Ovary (tissue), 9 donors: ENCODE measurements around the gene CACNA2D3. TPM values are rescaled to one million over a fixed set of nuclear protein-coding genes. Genes with fewer than 3 reads are reported as not detected.

Experiments
- DNase-seq, 5 donors: peaks; one replicate each; pipeline ENCODE4 v3.0.0-alpha.2; 2019 to 2020
- H3K27ac ChIP-seq, 2 donors: fragments of 200-600 bp; one replicate each; pipeline versions ENCODE4 v1.5.1 to v1.8.0; 2019 to 2022
- H3K27me3 ChIP-seq: fragments of 200-600 bp; one replicate; pipeline ENCODE4 v1.8.0; 2022
- H3K36me3 ChIP-seq: fragments of 200-600 bp; sonication (generic); one replicate; pipeline ENCODE4 v1.5.1; 2019
- H3K4me1 ChIP-seq: one replicate; pipeline ENCODE4 v1.8.1; 2013; ENCODE audit warnings: mild to moderate bottlenecking, moderate library complexity; ENCODE audit not compliant: insufficient read depth
- H3K4me3 ChIP-seq: fragments of 200-600 bp; sonication (generic); one replicate; pipeline ENCODE4 v1.5.1; 2017
- H3K9me3 ChIP-seq, 2 donors: fragments of 200-600 bp in 1 of 2; sonication (generic) in 1 of 2; one replicate each; pipeline versions ENCODE4 v1.5.1 to v1.8.1; 2013 to 2019; ENCODE audit warnings: mild to moderate bottlenecking in 1 of 2, moderate library complexity in 1 of 2
- CTCF ChIP-seq, 3 donors: fragments of 450-650 bp in 2 of 3; fragments of 200-600 bp in 1 of 3; IDR thresholded peaks; one replicate each; pipeline versions ENCODE4 v1.5.1 to v1.8.0; 2016 to 2022; ENCODE audit warnings: antibody characterized with exemption in 3 of 3, mild to moderate bottlenecking in 1 of 3
- EP300 ChIP-seq: sonication (generic); formaldehyde crosslinking; IDR thresholded peaks from one replicate; pipeline ENCODE4 v1.6.1; 2017; ENCODE audit warnings: antibody characterized with exemption
- POLR2A ChIP-seq: fragments of 450-650 bp; IDR thresholded peaks from one replicate; pipeline ENCODE4 v1.6.1; 2017; ENCODE audit warnings: antibody characterized with exemption, mild to moderate bottlenecking, moderate library complexity
- WGBS, 3 donors: extraction: QIAGEN DNeasy Blood & Tissue Kit in 1 of 3; methylation state at CpG; one replicate each; pipeline versions ENCODE4 v1.1.5 to v1.1.7; 2013 to 2017; 5-methylcytosine and 5-hydroxymethylcytosine counted together
- intact Hi-C, 4 donors: fragments of 100-400 bp; cut with DNase I; formaldehyde crosslinking; loops; one replicate each; pipeline versions ENCODE4 v1.11.0 to v1.15.1; 2022 to 2023
- polyA plus RNA-seq, 2 donors: library from polyadenylated mRNA; stranded (reverse); fragments of 200-250 nt in 1 of 2; fragments of 350-450 nt in 1 of 2; fragmentation: Illumina TruSeq in 1 of 2; extraction: RNeasy Lipid Tissue Mini Kit (QIAGEN cat#74804) in 1 of 2; gene quantifications; one replicate each; pipeline ENCODE4 v1.2.3, GENCODE V29; 2013 to 2014
- total RNA-seq, 7 donors: library from RNA; depleted of rRNA in 2 of 7; stranded (reverse); fragments of >200 nt in 2 of 7; fragmentation: NEBNext Ultra II Directional in 3 of 7; extraction: Animal tissue kit (Norgen Biotek cat#: 25700) in 3 of 7; gene quantifications; one replicate each; pipeline versions ENCODE4 v1.1.0 to v1.2.4, GENCODE V29; 2016 to 2023
- donor health status: DM: no; HTN: no; CAD: no; lungs with moderate emphysema.
- donor health status: DM: no; HTN: no; CAD: no.
- donor health status: Bipolar disorder and iron deficiency.
- donor health status: DM: yes; HTN: yes; CAD: no.
- donor health status: DM: no; HTN: no; CAD: no.
- donor health status: DM: yes; HTN: yes; CAD: no.

CACNA2D3 gene
- total and polyA plus RNA-seq, 9 donors = 2.0 to 10.1 (median 4.7) TPM

GRCh38 chr3:54964081-54964480, 841.7 kb downstream of the CACNA2D3 start:
- intact Hi-C loops = loop anchor here in 1 of 4 donors (5.0 kb wide), 1 partner anchor 223 kb away; no protein-coding TSS in a partner anchor
- no peak for TF ChIP-seq CTCF (IDR thresholded peaks at IDR 0.05)
- WGBS, 3 donors = 50 to 73% (median 54%) methylated on average over 3 of the region's 3 CpGs
- H3K9me3 ChIP-seq = no peaks in the 10 kb centered on the region
- DNase-seq = no peak
- H3K36me3 ChIP-seq = no peaks in the 10 kb centered on the region
- H3K27me3 ChIP-seq = no peaks in the 10 kb centered on the region
- no peak overlapping the region for H3K4me3 ChIP-seq
- H3K4me1 ChIP-seq = no peaks in the 10 kb centered on the region
- H3K27ac ChIP-seq = no peak overlapping the region

- no peak for DNase-seq
- intact Hi-C loops = no loop called here
- TF ChIP-seq EP300 (no peak), POLR2A (no peak), CTCF (IDR thresholded peaks at IDR 0.05) (no peak)
- WGBS, 3 donors = 56 to 73% (median 59%) methylated on average over 6 of the region's 6 CpGs
- Histone ChIP-seq H3K27me3 (no peaks in the 10 kb centered on the region), H3K4me1 (no peaks in the 10 kb centered on the region), H3K27ac (no peak overlapping the region), H3K9me3 (no peaks in the 10 kb centered on the region), H3K36me3 (no peaks in the 10 kb centered on the region), H3K4me3 (no peak overlapping the region)
Measured at GRCh38 chr3:54965746-54966145, 843.4 kb downstream of the CACNA2D3 start.

GRCh38 chr3:54966979-54967378, 844.6 kb downstream of the CACNA2D3 start:
- no peak for DNase-seq
- H3K9me3 ChIP-seq = no peaks in the 10 kb centered on the region
- H3K4me3 ChIP-seq = no peak overlapping the region
- H3K27me3 ChIP-seq = no peaks in the 10 kb centered on the region
- WGBS, 3 donors = 88 to 91% (median 90%) methylated on average over 6 of the region's 6 CpGs
- TF ChIP-seq EP300 (no peak), POLR2A (no peak), CTCF (IDR thresholded peaks at IDR 0.05) (no peak)
- no peaks in the 10 kb centered on the region for H3K36me3 ChIP-seq
- H3K4me1 ChIP-seq = no peaks in the 10 kb centered on the region
- no peak overlapping the region for H3K27ac ChIP-seq
- intact Hi-C loops = no loop called here

- DNase-seq = no peak
- Histone ChIP-seq H3K4me1 (no peaks in the 10 kb centered on the region), H3K4me3 (no peak overlapping the region), H3K36me3 (no peaks in the 10 kb centered on the region), H3K27ac (no peak overlapping the region), H3K9me3 (no peaks in the 10 kb centered on the region), H3K27me3 (no peaks in the 10 kb centered on the region)
- 84 to 95% (median 94%) methylated on average over 1 of the region's 1 CpG for WGBS, 3 donors
- intact Hi-C loops = no loop called here
- TF ChIP-seq POLR2A (no peak), CTCF (IDR thresholded peaks at IDR 0.05) (no peak), EP300 (no peak)
Measured at GRCh38 chr3:54967731-54968161, 845.4 kb downstream of the CACNA2D3 start.
